RWPE1 (cell line): ENCODE measurements around the gene NPPC.

Experiments
- CTCF ChIA-PET: fragments of 350-600 bp; sonication (Branson Sonifier 250); formaldehyde crosslinking; extraction: SDS; loops from one replicate; lab custom pipeline; 2021; lab: Yijun Ruan, JAX
- POLR2A ChIA-PET: fragments of 400-600 bp; formaldehyde crosslinking; extraction: SDS; loops from one replicate; lab custom pipeline; 2020; ENCODE audit warnings: antibody characterized with exemption; ENCODE audit not compliant: low non-redundant PET; lab: Yijun Ruan, JAX
- DNase-seq: peaks from one replicate; pipeline ENCODE4 v3.0.0; 2012; ENCODE audit warnings: low spot score
- H3K27ac ChIP-seq: fragments of 450-650 bp; 2 replicates; pipeline ENCODE4 v1.5.1; 2017
- CTCF ChIP-seq: fragments of 450-650 bp; conservative IDR thresholded peaks from 2 replicates; pipeline ENCODE4 v1.5.1; 2017; ENCODE audit warnings: low read depth, mild to moderate bottlenecking

Gene NPPC

DNA sequence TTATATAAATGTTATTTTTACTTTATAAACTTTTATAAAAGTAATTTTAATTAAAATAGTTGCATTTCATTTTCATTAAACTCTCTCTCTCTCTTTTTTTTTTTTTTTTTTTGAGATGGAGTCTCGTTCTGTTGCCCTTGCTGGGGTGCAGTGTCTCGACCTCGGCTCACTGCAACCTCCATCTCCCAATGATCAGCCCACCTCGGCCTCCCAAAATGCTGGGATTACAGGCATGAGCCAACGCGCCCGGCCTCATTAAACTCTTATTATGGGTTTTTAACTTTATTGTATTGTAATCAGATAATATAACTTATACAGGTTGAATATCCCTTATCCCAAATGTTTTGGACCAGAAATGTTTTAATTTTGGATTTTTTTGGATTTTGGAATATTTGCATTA lies 10.9 kb upstream of the NPPC start:
- no peak for DNase-seq
- no peak overlapping the region for H3K27ac ChIP-seq
- POLR2A ChIA-PET: no interaction called here
- no peak for TF ChIP-seq CTCF
- CTCF ChIA-PET: no interaction called here

DNA sequence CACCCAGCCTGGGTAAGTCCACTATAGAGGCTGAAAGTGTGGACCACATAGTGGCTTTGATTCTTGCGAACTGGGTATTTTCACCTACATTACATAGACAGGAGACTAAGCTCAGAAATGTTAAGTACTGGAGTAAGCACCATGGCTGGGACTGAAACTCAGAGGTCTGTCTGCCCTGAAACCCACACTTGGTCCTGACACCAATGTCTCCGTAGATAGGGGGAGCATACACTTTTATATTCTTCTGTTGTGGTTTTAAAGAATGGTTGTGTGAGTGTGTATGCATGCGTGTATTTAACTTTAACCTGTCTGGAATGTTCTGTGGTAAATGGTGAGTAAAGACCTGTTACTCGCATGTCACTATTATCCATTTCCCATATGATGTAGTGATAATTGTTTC lies 10.3 kb upstream of the NPPC start:
- TF ChIP-seq CTCF: no peak
- CTCF ChIA-PET: no interaction called here
- POLR2A ChIA-PET: no interaction called here
- no peak overlapping the region for H3K27ac ChIP-seq
- DNase-seq: no peak

DNA sequence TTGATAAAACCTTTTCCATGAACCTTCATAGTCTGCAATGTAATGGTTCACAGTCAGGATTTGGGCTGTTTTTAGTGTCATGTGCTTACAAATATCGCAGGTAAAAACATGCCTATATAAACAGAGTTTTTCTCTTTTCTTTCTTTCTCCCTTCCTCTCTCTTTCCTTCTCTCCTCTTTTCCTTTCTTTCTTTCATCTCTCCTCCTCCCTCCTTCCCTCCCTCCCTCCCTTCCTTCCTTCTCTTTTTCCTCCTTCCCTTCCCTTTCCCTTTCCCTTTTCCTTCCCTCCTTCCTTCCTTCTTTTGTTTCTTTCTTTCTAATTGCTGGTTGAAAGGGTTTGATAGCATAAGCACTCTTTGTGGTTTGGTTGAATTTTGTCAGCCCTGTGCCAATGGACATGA lies 9.6 kb upstream of the NPPC start:
- ChIA-PET POLR2A (no interaction called here), CTCF (interaction anchor here (0.7 kb wide), 1 partner anchor 206 kb away, joined by 5 read pairs; no protein-coding TSS in a partner anchor)

DNA sequence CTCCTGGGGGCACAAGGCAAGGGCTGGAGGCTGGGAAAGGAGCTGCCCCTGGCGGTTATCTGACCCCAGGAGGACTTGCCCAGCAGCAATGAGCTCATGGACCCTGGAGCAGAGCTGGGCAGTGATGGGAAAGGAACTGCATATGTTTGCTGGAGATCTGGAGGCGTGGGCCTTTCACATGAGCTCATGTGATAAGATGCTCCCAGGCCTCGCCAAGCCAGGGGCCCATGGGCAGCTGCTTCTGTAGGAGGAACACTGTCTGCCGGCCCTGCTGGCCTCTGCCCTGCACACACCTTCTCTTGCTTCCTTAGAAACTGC lies 9.0 kb upstream of the NPPC start:
- CTCF ChIA-PET: interaction anchor here (0.5 to 0.7 kb wide), 2 partner anchors 160 to 207 kb away, joined by 4 to 5 read pairs; no protein-coding TSS in a partner anchor
- POLR2A ChIA-PET: no interaction called here
- no peak for DNase-seq
- TF ChIP-seq CTCF: no peak
- no peak overlapping the region for H3K27ac ChIP-seq

More for the DNA sequence above, 9.6 kb upstream of the NPPC start:
- H3K27ac ChIP-seq: no peak overlapping the region
- no peak for TF ChIP-seq CTCF
- DNase-seq: no peak

DNA sequence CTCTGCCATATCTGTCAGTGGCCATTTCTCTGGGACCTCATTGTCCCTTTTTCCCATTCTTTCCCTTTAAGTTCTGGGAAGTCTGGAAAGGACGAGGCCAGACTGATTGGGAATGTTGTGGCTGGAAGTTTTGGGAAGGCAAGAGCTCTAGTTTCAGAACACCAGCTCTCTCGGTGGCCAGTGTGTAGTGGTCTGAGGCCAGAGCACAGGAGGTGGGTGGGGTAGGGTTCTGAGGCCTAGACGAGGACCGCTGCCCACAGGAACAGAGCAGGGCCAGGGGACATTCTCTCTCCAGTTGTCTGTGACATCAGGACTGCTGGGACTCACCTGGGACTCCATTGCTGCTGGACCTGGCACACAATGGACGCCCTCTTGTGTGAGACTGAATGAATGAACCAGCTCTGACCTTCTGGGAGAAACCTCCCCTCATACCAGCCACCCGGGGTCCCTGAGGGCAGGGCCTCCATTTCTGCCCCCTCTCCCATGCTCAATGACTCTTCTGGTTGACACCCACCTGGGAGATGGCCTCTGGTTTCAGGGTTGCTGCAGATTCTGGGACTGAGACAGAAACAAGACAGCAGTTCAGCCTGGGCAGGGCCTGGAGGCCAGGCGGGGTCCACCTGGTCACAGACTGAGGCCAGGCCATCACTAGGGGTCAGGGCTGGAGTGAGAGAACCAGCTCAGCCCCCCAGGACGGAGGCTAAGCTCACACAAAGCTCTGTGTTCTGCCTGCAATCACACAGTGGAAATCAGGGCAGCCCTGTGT lies 8.4 kb upstream of the NPPC start:
- DNase-seq: no peak
- CTCF ChIA-PET: interaction anchor here (0.5 to 0.7 kb wide), 4 partner anchors 27 to 241 kb away, joined by 4 to 5 read pairs (median 4); no protein-coding TSS in a partner anchor
- H3K27ac ChIP-seq: no peak overlapping the region
- POLR2A ChIA-PET: no interaction called here
- no peak for TF ChIP-seq CTCF

GRCh38 chr2:231933916-231934401 lies 7.8 kb upstream of the NPPC start:
- ChIA-PET POLR2A (no interaction called here), CTCF (interaction anchor here (0.6 kb wide), 1 partner anchor 26 kb away, joined by 4 read pairs; no protein-coding TSS in a partner anchor)
- DNase-seq: no peak
- H3K27ac ChIP-seq: no peak overlapping the region
- TF ChIP-seq CTCF: no peak
